OCI-LY1 (cell line): ENCODE measurements around the gene DPF3.

Experiments used
- CTCF ChIP-seq: fragments of 200-600 bp; sonication (generic), shearing (Covaris generic); IDR thresholded peaks from 2 replicates; pipeline ENCODE4 v1.5.1; 2017; ENCODE audit warnings: mild to moderate bottlenecking, antibody characterized with exemption, low read length, moderate library complexity, mixed read lengths
- EZH2 ChIP-seq: fragments of 200-600 bp; sonication (generic), shearing (Covaris generic); IDR thresholded peaks from 2 replicates; pipeline ENCODE4 v1.8.0; 2017; ENCODE audit warnings: borderline replicate concordance, mixed run types, mild to moderate bottlenecking, antibody characterized with exemption, low read length, moderate library complexity, mixed read lengths

DNA sequence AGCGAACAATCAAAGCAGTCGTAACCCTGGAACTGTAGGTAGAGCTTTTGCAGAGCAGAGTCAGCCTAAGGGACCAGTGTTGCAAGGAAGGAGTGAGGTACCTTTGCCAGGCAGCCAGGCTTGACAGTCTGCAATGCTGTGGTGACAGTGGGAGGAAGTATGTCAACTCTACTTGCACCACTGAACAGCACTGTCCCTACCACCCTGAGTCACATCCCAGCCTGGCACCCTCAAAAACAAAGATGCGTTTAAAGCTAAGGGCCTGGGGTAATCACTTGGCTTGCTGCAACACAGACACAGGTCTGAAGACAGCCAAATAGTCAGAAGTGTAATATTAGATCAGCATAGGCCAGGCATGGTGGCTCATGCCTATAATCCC, 141.9 kb downstream of the DPF3 start:
- TF ChIP-seq CTCF (no peak), EZH2 (no peak)
